Measurements from ENCODE around the gene STIL. TPM values are rescaled to one million over a fixed set of nuclear protein-coding genes. Genes with fewer than 3 reads are reported as not detected.
"Not testable (repeated sequence)": the region's sequence is repeated elsewhere in the genome, so short reads cannot be mapped to it uniquely, and the experiment has no call there.

The STIL gene
- polyA plus RNA-seq, 2 donors: 1.6 to 2.4 TPM

DNA sequence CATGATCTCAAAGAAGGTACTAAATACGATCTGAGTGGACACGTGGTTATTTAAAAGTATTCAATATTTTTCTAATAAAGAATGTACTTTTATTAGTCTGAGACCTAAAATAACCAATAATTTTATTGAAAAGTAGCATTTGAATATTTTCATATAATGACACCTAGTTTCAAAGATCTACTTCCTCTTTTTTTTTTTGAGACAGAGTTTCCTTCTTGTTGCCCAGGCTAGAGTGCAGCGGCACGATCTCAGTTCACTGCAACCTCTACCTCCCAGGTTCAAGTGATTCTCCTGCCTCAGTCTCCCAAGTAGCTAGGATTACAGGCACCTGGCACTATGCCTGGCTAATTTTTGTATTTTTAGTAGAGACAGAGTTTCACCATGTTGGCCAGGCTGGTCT is 25.8 kb downstream of the STIL start:
- not testable (repeated sequence) for H3K4me1 ChIP-seq (ENCODE audit: control insufficient read depth in 2 of 2, insufficient read depth in 2 of 2, low read length in 1 of 2); H3K9me3 ChIP-seq (ENCODE audit: control insufficient read depth in 2 of 2, insufficient read depth in 1 of 2, low read depth in 1 of 2, low read length in 1 of 2); H3K27me3 ChIP-seq (ENCODE audit: control insufficient read depth in 1 of 2, insufficient read depth in 2 of 2, low read length in 2 of 2); H3K4me3 ChIP-seq (ENCODE audit: low read depth in 1 of 2, low read length in 2 of 2); H3K36me3 ChIP-seq (ENCODE audit: control insufficient read depth in 2 of 2, insufficient read depth in 2 of 2, low read length in 1 of 2); H3K27ac ChIP-seq (ENCODE audit: low read depth in 2 of 2, low read length in 1 of 2)
- 89 to 96% methylated on average over 4 of the region's 4 CpGs for WGBS, 2 donors

DNA sequence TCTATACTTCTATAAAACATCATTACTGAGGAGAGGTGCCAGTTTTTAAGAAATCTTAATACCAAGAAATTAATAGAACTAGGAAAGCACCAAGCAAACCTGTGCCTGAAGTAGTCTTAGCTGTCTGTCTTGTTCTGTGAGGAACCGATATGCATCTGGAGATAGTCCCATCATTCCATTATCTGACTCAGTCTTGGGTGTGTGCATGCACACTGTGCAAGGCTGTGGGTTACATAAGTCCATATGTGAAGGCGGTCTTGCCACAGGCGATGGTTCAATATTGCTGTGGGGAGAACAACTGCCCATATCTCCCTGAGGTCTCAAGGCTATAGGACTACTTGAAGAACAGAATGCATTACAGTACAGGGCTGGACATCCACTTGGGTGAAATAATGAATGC is 33.8 kb downstream of the STIL start:
- 88 to 93% methylated on average over 3 of the region's 3 CpGs for WGBS, 2 donors
- Histone ChIP-seq H3K36me3 (ENCODE audit: control insufficient read depth in 2 of 2, insufficient read depth in 2 of 2, low read length in 1 of 2) (peaks cover 0 to 3% of the 10 kb centered on the region in 2 donors), H3K27ac (ENCODE audit: low read depth in 2 of 2, low read length in 1 of 2) (no peak overlapping the region), H3K4me1 (ENCODE audit: control insufficient read depth in 2 of 2, insufficient read depth in 2 of 2, low read length in 1 of 2) (no peaks in the 10 kb centered on the region), H3K4me3 (ENCODE audit: low read depth in 1 of 2, low read length in 2 of 2) (no peak overlapping the region), H3K9me3 (ENCODE audit: control insufficient read depth in 2 of 2, insufficient read depth in 1 of 2, low read depth in 1 of 2, low read length in 1 of 2) (no peaks in the 10 kb centered on the region), H3K27me3 (ENCODE audit: control insufficient read depth in 1 of 2, insufficient read depth in 2 of 2, low read length in 2 of 2) (no peaks in the 10 kb centered on the region)

DNA sequence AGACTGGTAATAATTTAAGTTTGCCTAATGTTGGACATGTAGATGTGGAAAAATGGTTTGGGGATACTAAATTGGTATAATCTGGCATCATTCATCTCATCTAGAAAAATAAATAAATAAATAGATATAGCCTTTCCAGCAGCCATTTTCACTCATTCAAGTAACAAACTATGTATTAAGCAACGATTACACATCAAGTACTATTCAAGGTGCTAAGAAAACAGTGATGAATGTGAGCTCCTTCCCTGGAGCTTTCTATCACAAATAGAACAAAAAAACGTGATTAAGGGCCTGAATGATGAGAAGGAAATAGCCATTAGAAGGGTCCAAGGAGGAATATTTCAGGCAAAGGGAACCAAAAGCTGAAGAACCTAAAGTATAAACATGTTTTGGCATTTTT is 37.1 kb downstream of the STIL start:
- Histone ChIP-seq H3K4me1 (ENCODE audit: control insufficient read depth in 2 of 2, insufficient read depth in 2 of 2, low read length in 1 of 2) (no peaks in the 10 kb centered on the region), H3K27ac (ENCODE audit: low read depth in 2 of 2, low read length in 1 of 2) (no peak overlapping the region), H3K27me3 (ENCODE audit: control insufficient read depth in 1 of 2, insufficient read depth in 2 of 2, low read length in 2 of 2) (no peaks in the 10 kb centered on the region), H3K4me3 (ENCODE audit: low read depth in 1 of 2, low read length in 2 of 2) (no peak overlapping the region), H3K9me3 (ENCODE audit: control insufficient read depth in 2 of 2, insufficient read depth in 1 of 2, low read depth in 1 of 2, low read length in 1 of 2) (no peaks in the 10 kb centered on the region), H3K36me3 (ENCODE audit: control insufficient read depth in 2 of 2, insufficient read depth in 2 of 2, low read length in 1 of 2) (peaks cover 0 to 3% of the 10 kb centered on the region in 2 donors)
- 90 to 95% methylated on average over 2 of the region's 2 CpGs for WGBS, 2 donors

DNA sequence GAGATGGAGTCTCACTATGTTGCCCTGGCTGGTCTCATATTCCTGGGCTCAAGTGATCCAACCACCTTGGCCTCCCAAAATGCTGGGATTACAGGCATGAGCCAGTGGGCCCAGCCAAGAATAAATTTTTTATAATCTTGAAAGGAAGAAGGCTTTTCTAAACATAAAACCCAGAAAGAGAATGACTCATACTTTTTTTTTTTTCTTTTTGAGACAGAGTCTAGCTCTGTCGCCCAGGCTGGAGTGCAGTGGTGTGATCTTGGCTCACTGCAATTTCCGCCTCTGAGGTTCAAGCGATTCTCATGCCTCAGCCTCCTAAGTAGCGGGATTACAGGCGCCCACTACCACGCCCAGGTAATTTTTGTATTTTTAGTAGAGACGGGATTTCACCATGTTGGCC is 38.1 kb downstream of the STIL start:
- WGBS, 2 donors: 95 to 96% methylated on average over 7 of the region's 7 CpGs

DNA sequence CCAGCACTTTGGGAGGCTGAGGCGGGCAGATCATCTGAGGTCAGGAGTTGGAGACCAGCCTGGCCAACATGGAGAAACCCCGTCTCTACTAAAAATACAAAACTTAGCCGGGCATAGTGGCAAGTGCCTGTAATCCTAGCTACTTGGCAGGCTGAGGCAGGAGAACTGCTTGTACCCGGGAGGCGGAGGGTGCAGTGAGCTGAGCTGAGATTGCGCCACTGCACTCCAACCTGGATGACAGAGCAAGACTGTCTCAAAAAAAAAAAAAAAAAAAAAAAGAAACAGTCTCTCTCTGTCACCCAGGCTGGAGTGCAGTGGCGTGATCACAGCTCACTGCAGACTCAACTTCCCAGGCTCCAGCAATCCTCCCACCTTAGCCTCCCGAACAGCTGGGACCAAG is 48.4 kb downstream of the STIL start:
- H3K4me1 ChIP-seq (ENCODE audit: control insufficient read depth in 2 of 2, insufficient read depth in 2 of 2, low read length in 1 of 2); H3K9me3 ChIP-seq (ENCODE audit: control insufficient read depth in 2 of 2, insufficient read depth in 1 of 2, low read depth in 1 of 2, low read length in 1 of 2); H3K4me3 ChIP-seq (ENCODE audit: low read depth in 1 of 2, low read length in 2 of 2); H3K27me3 ChIP-seq (ENCODE audit: control insufficient read depth in 1 of 2, insufficient read depth in 2 of 2, low read length in 2 of 2); H3K36me3 ChIP-seq (ENCODE audit: control insufficient read depth in 2 of 2, insufficient read depth in 2 of 2, low read length in 1 of 2); H3K27ac ChIP-seq (ENCODE audit: low read depth in 2 of 2, low read length in 1 of 2): not testable (repeated sequence)
- WGBS, 2 donors: 89 to 93% methylated on average over 8 of the region's 8 CpGs

More for the DNA sequence above, 38.1 kb downstream of the STIL start:
- not testable (repeated sequence) for H3K4me1 ChIP-seq (ENCODE audit: control insufficient read depth in 2 of 2, insufficient read depth in 2 of 2, low read length in 1 of 2); H3K4me3 ChIP-seq (ENCODE audit: low read depth in 1 of 2, low read length in 2 of 2); H3K27ac ChIP-seq (ENCODE audit: low read depth in 2 of 2, low read length in 1 of 2); H3K9me3 ChIP-seq (ENCODE audit: control insufficient read depth in 2 of 2, insufficient read depth in 1 of 2, low read depth in 1 of 2, low read length in 1 of 2); H3K27me3 ChIP-seq (ENCODE audit: control insufficient read depth in 1 of 2, insufficient read depth in 2 of 2, low read length in 2 of 2); H3K36me3 ChIP-seq (ENCODE audit: control insufficient read depth in 2 of 2, insufficient read depth in 2 of 2, low read length in 1 of 2)

DNA sequence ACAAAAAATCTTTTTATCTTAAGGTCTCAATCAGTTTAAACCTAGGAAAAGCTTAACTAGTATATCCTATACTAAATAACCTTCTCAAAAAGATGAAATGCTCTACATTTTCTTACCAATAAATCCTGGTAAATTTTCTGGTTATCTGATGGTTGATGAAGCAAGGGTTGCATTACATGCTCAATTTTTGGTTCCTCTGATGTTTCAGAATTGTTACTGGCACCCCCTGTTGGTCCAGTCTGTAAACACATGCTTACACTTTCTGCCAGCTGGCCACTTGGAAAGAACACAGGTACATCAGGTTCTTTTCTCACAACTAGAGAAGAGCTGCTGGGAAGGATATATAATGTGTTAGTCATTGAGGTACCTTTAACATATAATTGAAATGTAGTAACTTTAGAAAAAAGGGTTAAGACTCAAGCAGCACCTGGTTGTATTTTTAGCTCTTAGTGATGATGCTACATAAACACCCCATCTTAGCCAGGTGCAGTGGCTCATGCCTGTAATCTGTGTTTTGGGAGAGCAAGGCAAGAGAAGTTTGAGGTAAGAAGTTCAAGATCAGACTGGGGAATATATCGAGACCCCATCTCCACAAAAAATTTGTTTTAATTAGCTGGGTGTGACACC is 51.0 kb downstream of the STIL start:
- no peaks in the 10 kb centered on the region for H3K27me3 ChIP-seq (ENCODE audit: control insufficient read depth in 1 of 2, insufficient read depth in 2 of 2, low read length in 2 of 2)
- H3K4me1 ChIP-seq (ENCODE audit: control insufficient read depth in 2 of 2, insufficient read depth in 2 of 2, low read length in 1 of 2): no peaks in the 10 kb centered on the region
- WGBS, 2 donors: 98 to 100% methylated on average over 1 of the region's 1 CpG
- no peak overlapping the region for H3K27ac ChIP-seq (ENCODE audit: low read depth in 2 of 2, low read length in 1 of 2)
- no peaks in the 10 kb centered on the region for H3K36me3 ChIP-seq (ENCODE audit: control insufficient read depth in 2 of 2, insufficient read depth in 2 of 2, low read length in 1 of 2)
- H3K9me3 ChIP-seq (ENCODE audit: control insufficient read depth in 2 of 2, insufficient read depth in 1 of 2, low read depth in 1 of 2, low read length in 1 of 2): no peaks in the 10 kb centered on the region
- no peak overlapping the region for H3K4me3 ChIP-seq (ENCODE audit: low read depth in 1 of 2, low read length in 2 of 2)

DNA sequence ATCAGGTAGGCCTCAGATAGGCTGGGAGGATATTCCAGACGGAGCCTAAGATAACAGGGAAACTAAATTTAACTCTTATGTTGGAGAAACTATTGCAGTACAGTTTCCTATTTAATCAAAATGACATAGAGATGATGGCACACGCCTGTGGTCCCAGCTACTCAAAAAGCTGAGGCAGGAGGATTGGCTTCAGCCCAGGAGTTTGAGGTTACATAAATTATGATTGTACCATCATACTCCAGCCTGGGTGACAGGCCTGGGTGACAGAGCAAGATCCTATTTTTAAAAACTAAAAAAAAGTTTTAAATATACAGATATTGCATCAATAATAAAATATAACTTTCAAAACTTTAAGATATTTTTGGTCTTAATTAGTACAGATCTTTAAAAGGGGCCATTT is 56.7 kb downstream of the STIL start:
- no peaks in the 10 kb centered on the region for H3K4me1 ChIP-seq (ENCODE audit: control insufficient read depth in 2 of 2, insufficient read depth in 2 of 2, low read length in 1 of 2)
- no peaks in the 10 kb centered on the region for H3K36me3 ChIP-seq (ENCODE audit: control insufficient read depth in 2 of 2, insufficient read depth in 2 of 2, low read length in 1 of 2)
- H3K9me3 ChIP-seq (ENCODE audit: control insufficient read depth in 2 of 2, insufficient read depth in 1 of 2, low read depth in 1 of 2, low read length in 1 of 2): no peaks in the 10 kb centered on the region
- no peaks in the 10 kb centered on the region for H3K27me3 ChIP-seq (ENCODE audit: control insufficient read depth in 1 of 2, insufficient read depth in 2 of 2, low read length in 2 of 2)
- H3K27ac ChIP-seq (ENCODE audit: low read depth in 2 of 2, low read length in 1 of 2): no peak overlapping the region
- no peak overlapping the region for H3K4me3 ChIP-seq (ENCODE audit: low read depth in 1 of 2, low read length in 2 of 2)
- WGBS, 2 donors: 72 to 73% methylated on average over 2 of the region's 2 CpGs

DNA sequence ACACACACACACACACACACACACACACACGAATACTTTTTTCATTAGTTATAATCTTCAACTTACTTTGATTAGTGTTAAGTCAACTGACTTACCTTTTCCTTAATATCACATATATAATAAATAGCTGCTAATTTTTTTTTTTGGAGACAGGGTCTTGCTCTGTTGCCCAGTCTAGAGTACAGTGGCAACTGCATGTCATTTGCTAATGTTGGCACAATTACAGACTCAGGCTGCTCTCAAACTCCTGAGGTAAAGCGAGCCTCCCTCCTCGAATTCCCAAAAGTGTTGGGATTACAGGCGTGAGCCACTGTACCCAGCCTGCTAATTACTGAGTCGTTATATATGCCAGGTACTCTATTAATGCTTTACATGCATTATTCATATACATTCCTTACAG is 61.2 kb downstream of the STIL start:
- Histone ChIP-seq H3K4me1 (ENCODE audit: control insufficient read depth in 2 of 2, insufficient read depth in 2 of 2, low read length in 1 of 2) (no peaks in the 10 kb centered on the region), H3K36me3 (ENCODE audit: control insufficient read depth in 2 of 2, insufficient read depth in 2 of 2, low read length in 1 of 2) (no peaks in the 10 kb centered on the region), H3K27me3 (ENCODE audit: control insufficient read depth in 1 of 2, insufficient read depth in 2 of 2, low read length in 2 of 2) (no peaks in the 10 kb centered on the region), H3K4me3 (ENCODE audit: low read depth in 1 of 2, low read length in 2 of 2) (no peak overlapping the region), H3K27ac (ENCODE audit: low read depth in 2 of 2, low read length in 1 of 2) (no peak overlapping the region), H3K9me3 (ENCODE audit: control insufficient read depth in 2 of 2, insufficient read depth in 1 of 2, low read depth in 1 of 2, low read length in 1 of 2) (no peaks in the 10 kb centered on the region)
- WGBS, 2 donors: 94 to 97% methylated on average over 5 of the region's 5 CpGs

DNA sequence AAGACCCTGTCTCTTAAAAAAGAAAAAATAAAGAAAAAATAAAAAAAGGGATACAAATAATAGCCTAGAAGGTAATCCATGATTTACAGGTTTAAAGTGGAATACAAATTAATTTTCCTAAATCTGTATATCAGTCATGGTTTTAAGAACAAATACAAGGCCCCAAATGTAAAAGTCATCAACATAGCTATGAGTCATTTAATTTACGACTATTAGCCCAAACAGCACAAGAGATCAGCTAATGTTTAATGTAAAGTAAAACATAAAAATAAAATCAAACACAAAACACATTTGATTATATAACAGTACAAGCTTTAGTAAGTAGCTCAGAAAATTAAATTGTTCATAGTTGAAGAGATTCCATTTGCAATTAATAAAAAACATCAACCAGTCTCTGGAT is 61.6 kb downstream of the STIL start:
- H3K4me3 ChIP-seq (ENCODE audit: low read depth in 1 of 2, low read length in 2 of 2): no peak overlapping the region
- H3K36me3 ChIP-seq (ENCODE audit: control insufficient read depth in 2 of 2, insufficient read depth in 2 of 2, low read length in 1 of 2): no peaks in the 10 kb centered on the region
- H3K4me1 ChIP-seq (ENCODE audit: control insufficient read depth in 2 of 2, insufficient read depth in 2 of 2, low read length in 1 of 2): no peaks in the 10 kb centered on the region
- H3K27ac ChIP-seq (ENCODE audit: low read depth in 2 of 2, low read length in 1 of 2): no peak overlapping the region
- no peaks in the 10 kb centered on the region for H3K9me3 ChIP-seq (ENCODE audit: control insufficient read depth in 2 of 2, insufficient read depth in 1 of 2, low read depth in 1 of 2, low read length in 1 of 2)
- WGBS, 2 donors: 88% methylated on average over 1 of the region's 1 CpG
- H3K27me3 ChIP-seq (ENCODE audit: control insufficient read depth in 1 of 2, insufficient read depth in 2 of 2, low read length in 2 of 2): no peaks in the 10 kb centered on the region

DNA sequence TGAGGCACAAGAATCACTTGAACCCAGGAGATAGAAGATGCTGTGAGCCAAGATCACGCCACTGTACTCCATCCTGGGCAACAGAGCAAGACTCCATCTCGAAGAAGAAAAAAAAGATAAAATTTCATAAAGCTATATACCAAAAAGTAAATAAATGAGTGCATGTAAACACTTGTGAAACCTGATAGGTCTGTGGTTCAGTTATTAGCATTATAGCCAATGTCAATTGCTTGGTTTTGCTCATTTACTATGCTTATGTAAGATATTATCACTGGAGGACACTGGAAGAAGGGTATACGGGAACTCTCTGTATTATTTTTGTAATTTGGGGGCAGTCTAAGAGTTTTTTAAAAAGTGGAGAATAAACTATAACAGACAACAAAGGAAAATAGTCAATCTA is 64.2 kb downstream of the STIL start:
- Histone ChIP-seq H3K36me3 (ENCODE audit: control insufficient read depth in 2 of 2, insufficient read depth in 2 of 2, low read length in 1 of 2) (no peaks in the 10 kb centered on the region), H3K9me3 (ENCODE audit: control insufficient read depth in 2 of 2, insufficient read depth in 1 of 2, low read depth in 1 of 2, low read length in 1 of 2) (no peaks in the 10 kb centered on the region), H3K27ac (ENCODE audit: low read depth in 2 of 2, low read length in 1 of 2) (no peak overlapping the region), H3K4me1 (ENCODE audit: control insufficient read depth in 2 of 2, insufficient read depth in 2 of 2, low read length in 1 of 2) (no peaks in the 10 kb centered on the region), H3K27me3 (ENCODE audit: control insufficient read depth in 1 of 2, insufficient read depth in 2 of 2, low read length in 2 of 2) (no peaks in the 10 kb centered on the region), H3K4me3 (ENCODE audit: low read depth in 1 of 2, low read length in 2 of 2) (no peak overlapping the region)
- 92 to 95% methylated on average over 3 of the region's 3 CpGs for WGBS, 2 donors
